DOHH2 (cell line): Measurements from ENCODE around the gene FHL3.

Source experiments
- H3F3A ChIP-seq: fragments of 200-600 bp; sonication (generic), shearing (Covaris generic); 2 replicates; pipeline ENCODE4 v1.6.0; 2016; ENCODE audit warnings: antibody characterized with exemption, mild to moderate bottlenecking; ENCODE audit not compliant: control insufficient read depth, insufficient read depth
- H3K27ac ChIP-seq: fragments of 200-600 bp; sonication (generic); 2 replicates; pipeline ENCODE4 v1.5.1; 2014; ENCODE audit warnings: low read depth, mild to moderate bottlenecking, low read length, moderate library complexity
- H3K27me3 ChIP-seq: fragments of 200-600 bp; sonication (generic); 2 replicates; pipeline ENCODE4 v1.6.1; 2014; ENCODE audit warnings: mild to moderate bottlenecking, low read length, mixed read lengths; ENCODE audit not compliant: control insufficient read depth
- H3K36me3 ChIP-seq: fragments of 200-600 bp; sonication (generic); 2 replicates; pipeline ENCODE4 v1.6.1; 2014; ENCODE audit warnings: mild to moderate bottlenecking, low read length, moderate library complexity, mixed read lengths; ENCODE audit not compliant: control insufficient read depth
- H3K4me1 ChIP-seq: fragments of 200-600 bp; sonication (generic); 2 replicates; pipeline ENCODE4 v1.6.1; 2014; ENCODE audit warnings: mild to moderate bottlenecking, low read length, mixed read lengths; ENCODE audit not compliant: control insufficient read depth
- H3K4me2 ChIP-seq: fragments of 200-600 bp; sonication (generic); 2 replicates; pipeline ENCODE4 v1.6.0; 2014; ENCODE audit warnings: mild to moderate bottlenecking, low read length, moderate library complexity
- H3K4me3 ChIP-seq: fragments of 200-600 bp; sonication (generic); 2 replicates; pipeline ENCODE4 v1.5.1; 2014; ENCODE audit warnings: mild to moderate bottlenecking, low read length, mixed read lengths
- H3K79me2 ChIP-seq: fragments of 200-600 bp; sonication (generic); 2 replicates; pipeline ENCODE4 v1.6.1; 2014; ENCODE audit warnings: mild to moderate bottlenecking, low read length, mixed read lengths; ENCODE audit not compliant: control insufficient read depth
- H3K9me2 ChIP-seq: fragments of 200-600 bp; sonication (generic); replicated peaks from 2 replicates; pipeline ENCODE4 v1.6.1; 2014; ENCODE audit warnings: mild to moderate bottlenecking, low read length, mixed read lengths; ENCODE audit not compliant: control insufficient read depth
- H3K9me3 ChIP-seq: fragments of 200-600 bp; sonication (generic); 2 replicates; pipeline ENCODE4 v1.6.1; 2014; ENCODE audit warnings: antibody characterized with exemption, low read length, mixed read lengths; ENCODE audit not compliant: control insufficient read depth, insufficient read depth
- H4K20me1 ChIP-seq: fragments of 200-600 bp; sonication (generic); 2 replicates; pipeline ENCODE4 v1.6.0; 2014; ENCODE audit warnings: low read depth, mild to moderate bottlenecking, antibody characterized with exemption, low read length, moderate library complexity; ENCODE audit not compliant: control insufficient read depth, insufficient read depth
- CTCF ChIP-seq: fragments of 200-600 bp; sonication (generic); IDR thresholded peaks from one replicate; pipeline ENCODE4 v1.5.1; 2014; ENCODE audit warnings: antibody characterized with exemption, mild to moderate bottlenecking, low read depth, low read length; ENCODE audit not compliant: poor library complexity, severe bottlenecking
- EZH2phosphoT487 ChIP-seq: fragments of 200-600 bp; sonication (generic); IDR thresholded peaks from 2 replicates; pipeline ENCODE4 v1.6.1; 2017; ENCODE audit warnings: borderline replicate concordance, mild to moderate bottlenecking, antibody characterized with exemption, low read length, moderate library complexity, mixed read lengths

Gene FHL3

GRCh38 chr1:38030596-38031512 is 25.5 kb upstream of the FHL3 start:
- Histone ChIP-seq H3K79me2 (no peaks in the 10 kb centered on the region), H3K4me3 (no peak overlapping the region), H4K20me1 (no peaks in the 10 kb centered on the region), H3K9me3 (no peaks in the 10 kb centered on the region), H3K4me2 (no peak overlapping the region), H3K36me3 (peaks cover 5% of the 10 kb centered on the region), H3F3A (no peaks in the 10 kb centered on the region; the same call in 1 of the 2 replicates), H3K27ac (no peak overlapping the region), H3K4me1 (peaks cover 8% of the 10 kb centered on the region), H3K27me3 (peaks cover 20% of the 10 kb centered on the region; the same call in 1 of the 2 replicates), H3K9me2 (no peaks in the 10 kb centered on the region)
- TF ChIP-seq CTCF: no peak
- no peak for TF ChIP-seq EZH2phosphoT487

GRCh38 chr1:38029685-38030511 is 24.6 kb upstream of the FHL3 start:
- Histone ChIP-seq H3K4me2 (no peak overlapping the region), H4K20me1 (no peaks in the 10 kb centered on the region), H3K4me3 (no peak overlapping the region), H3K4me1 (peaks cover 8% of the 10 kb centered on the region), H3K27me3 (peaks cover 20% of the 10 kb centered on the region; the same call in 1 of the 2 replicates), H3F3A (no peaks in the 10 kb centered on the region; the same call in 1 of the 2 replicates), H3K9me3 (no peaks in the 10 kb centered on the region), H3K9me2 (no peaks in the 10 kb centered on the region), H3K27ac (no peak overlapping the region), H3K36me3 (peaks cover 14% of the 10 kb centered on the region), H3K79me2 (no peaks in the 10 kb centered on the region)
- TF ChIP-seq CTCF: no peak
- no peak for TF ChIP-seq EZH2phosphoT487

GRCh38 chr1:38029081-38029681 is 23.9 kb upstream of the FHL3 start:
- Histone ChIP-seq H3K9me3 (no peaks in the 10 kb centered on the region), H3K9me2 (no peaks in the 10 kb centered on the region), H4K20me1 (no peaks in the 10 kb centered on the region), H3K27me3 (peaks cover 19% of the 10 kb centered on the region; the same call in 1 of the 2 replicates), H3K4me1 (peaks cover 8% of the 10 kb centered on the region), H3K4me2 (no peak overlapping the region), H3K36me3 (peaks cover 17% of the 10 kb centered on the region), H3K4me3 (no peak overlapping the region), H3K27ac (no peak overlapping the region), H3K79me2 (no peaks in the 10 kb centered on the region), H3F3A (no peaks in the 10 kb centered on the region; the same call in 1 of the 2 replicates)
- TF ChIP-seq CTCF (no peak), EZH2phosphoT487 (no peak)
